Measurements from ENCODE around the gene ULK3. TPM values are rescaled to one million over a fixed set of nuclear protein-coding genes. Genes with fewer than 3 reads are reported as not detected.

ULK3 gene
- total RNA-seq, 3 donors from 2014 or later, result 28.3 to 48.8 (median 48.0) TPM

- DNase-seq (ENCODE audit: low spot score in 2 of 2), result no peak
- Histone ChIP-seq H3K27ac (no peak overlapping the region), H3K4me3 (no peak overlapping the region), H3K36me3 (no peaks in the 10 kb centered on the region), H3K4me1 (no peaks in the 10 kb centered on the region), H3K27me3 (no peaks in the 10 kb centered on the region), H3K9me3 (no peaks in the 10 kb centered on the region)
- no peak for TF ChIP-seq CTCF (IDR thresholded peaks at IDR 0.05)
- TF ChIP-seq POLR2A (IDR thresholded peaks at IDR 0.05), result no peak
- no peak for TF ChIP-seq POLR2AphosphoS5 (IDR thresholded peaks at IDR 0.05)
- intact Hi-C loops (cut with DNase I; ENCODE audit: low total_unique reads), result no loop called here
Measured at GRCh38 chr15:74821091-74821789, 21.7 kb downstream of the ULK3 start.

GRCh38 chr15:74820056-74820455 is 22.9 kb downstream of the ULK3 start:
- Histone ChIP-seq H3K27me3 (no peaks in the 10 kb centered on the region), H3K4me3 (no peak overlapping the region), H3K27ac (no peak overlapping the region), H3K4me1 (no peaks in the 10 kb centered on the region), H3K36me3 (no peaks in the 10 kb centered on the region), H3K9me3 (no peaks in the 10 kb centered on the region)
- TF ChIP-seq POLR2AphosphoS5 (IDR thresholded peaks at IDR 0.05), result no peak
- TF ChIP-seq CTCF (IDR thresholded peaks at IDR 0.05), result no peak
- no peak for TF ChIP-seq POLR2A (IDR thresholded peaks at IDR 0.05)
- no peak for DNase-seq (ENCODE audit: low spot score in 2 of 2)
- intact Hi-C loops (cut with DNase I; ENCODE audit: low total_unique reads), result no loop called here

- TF ChIP-seq CTCF (IDR thresholded peaks at IDR 0.05) (peak in 1 of 3 donors; percentile 40), POLR2AphosphoS5 (IDR thresholded peaks at IDR 0.05) (no peak), POLR2A (IDR thresholded peaks at IDR 0.05) (no peak)
- H3K9me3 ChIP-seq, result no peaks in the 10 kb centered on the region
- H3K36me3 ChIP-seq, result no peaks in the 10 kb centered on the region
- H3K27ac ChIP-seq, result peak overlapping the region; percentile 67 to 87
- H3K4me1 ChIP-seq, result no peaks in the 10 kb centered on the region
- H3K4me3 ChIP-seq, result no peak overlapping the region
- peak; percentile 59 to 65 for DNase-seq (ENCODE audit: low spot score in 2 of 2)
- intact Hi-C loops (cut with DNase I; ENCODE audit: low total_unique reads), result no loop called here
- H3K27me3 ChIP-seq, result no peaks in the 10 kb centered on the region
Measured at GRCh38 chr15:74817370-74817737, 25.6 kb downstream of the ULK3 start.

GRCh38 chr15:74816624-74817369 is 26.2 kb downstream of the ULK3 start:
- Histone ChIP-seq H3K27ac (peak overlapping the region; percentile 67 to 87), H3K4me3 (no peak overlapping the region), H3K9me3 (no peaks in the 10 kb centered on the region), H3K27me3 (no peaks in the 10 kb centered on the region), H3K4me1 (no peaks in the 10 kb centered on the region), H3K36me3 (no peaks in the 10 kb centered on the region)
- intact Hi-C loops (cut with DNase I; ENCODE audit: low total_unique reads), result no loop called here
- TF ChIP-seq CTCF (IDR thresholded peaks at IDR 0.05) (no peak), POLR2A (IDR thresholded peaks at IDR 0.05) (no peak), POLR2AphosphoS5 (IDR thresholded peaks at IDR 0.05) (no peak)
- DNase-seq (ENCODE audit: low spot score in 2 of 2), result no peak

- Histone ChIP-seq H3K9me3 (no peaks in the 10 kb centered on the region), H3K4me3 (no peak overlapping the region), H3K36me3 (no peaks in the 10 kb centered on the region), H3K27me3 (no peaks in the 10 kb centered on the region), H3K4me1 (no peaks in the 10 kb centered on the region), H3K27ac (peak overlapping the region; percentile 33 to 87)
- TF ChIP-seq POLR2AphosphoS5 (IDR thresholded peaks at IDR 0.05), result no peak
- TF ChIP-seq CTCF (IDR thresholded peaks at IDR 0.05), result no peak
- no peak for TF ChIP-seq POLR2A (IDR thresholded peaks at IDR 0.05)
- intact Hi-C loops (cut with DNase I; ENCODE audit: low total_unique reads), result no loop called here
- no peak for DNase-seq (ENCODE audit: low spot score in 2 of 2)
Measured at GRCh38 chr15:74815961-74816360, 27.0 kb downstream of the ULK3 start.
